Body of pancreas (tissue), 4 donors: Measurements from ENCODE around the gene SGSH. TPM values are rescaled to one million over a fixed set of nuclear protein-coding genes. Genes with fewer than 3 reads are reported as not detected.

Experiments used
- ATAC-seq: fragments of 150-250 bp; one replicate; pipeline ENCODE4 v1.9.1; 2016
- DNase-seq, 4 donors: peaks; one replicate each; pipeline ENCODE4 v3.0.0-alpha.2; 2019
- H3K27ac ChIP-seq, 4 donors: fragments of 200-600 bp; sonication (generic); 1 replicate in 3 of 4; 2 replicates in 1 of 4; pipeline versions ENCODE4 v1.5.1 to v1.6.1; 2016 to 2019; ENCODE audit warnings: mild to moderate bottlenecking in 1 of 4, mixed read lengths in 1 of 4, moderate library complexity in 1 of 4
- H3K27me3 ChIP-seq, 2 donors: fragments of 200-600 bp; sonication (generic); one replicate each; pipeline ENCODE4 v1.6.0; 2016; ENCODE audit warnings: mild to moderate bottlenecking in 1 of 2
- H3K36me3 ChIP-seq, 2 donors: fragments of 200-600 bp; sonication (generic); replicated peaks in 1 of 2; 2 replicates each; pipeline ENCODE4 v1.5.1; 2016; ENCODE audit warnings: low read depth in 2 of 2; ENCODE audit not compliant: insufficient read depth in 1 of 2
- H3K4me1 ChIP-seq: fragments of 200-600 bp; sonication (generic); one replicate; pipeline ENCODE4 v1.6.0; 2016
- H3K4me3 ChIP-seq, 2 donors: fragments of 200-600 bp; sonication (generic); 1 replicate in 1 of 2; 2 replicates in 1 of 2; pipeline ENCODE4 v1.5.1; 2016 to 2019
- H3K9me3 ChIP-seq, 3 donors: fragments of 200-600 bp; sonication (generic); 1 replicate in 2 of 3; 2 replicates in 1 of 3; pipeline ENCODE4 v1.5.1; 2016
- POLR2A ChIP-seq, 3 donors: fragments of 450-650 bp; IDR thresholded peaks; one replicate each; pipeline ENCODE4 v1.6.1; 2016; ENCODE audit warnings: antibody characterized with exemption in 3 of 3, mild to moderate bottlenecking in 2 of 3
- WGBS, 2 donors: methylation state at CpG; one replicate each; pipeline ENCODE4 v1.1.5; 2017; 5-methylcytosine and 5-hydroxymethylcytosine counted together
- intact Hi-C: fragments of 100-400 bp; cut with DNase I; formaldehyde crosslinking; loops from one replicate; pipeline ENCODE4 v1.15.1; 2023
- total RNA-seq, 2 donors: library from RNA; depleted of rRNA; stranded (reverse); fragments of >200 nt; gene quantifications; one replicate each; pipeline ENCODE4 v1.1.0, GENCODE V29; 2016
- TF ChIP-seq, protein P1 (sequence below), 7 experiments: fragments of 450-650 bp in 4 of 7; fragments of 200-600 bp in 3 of 7; sonication (generic) in 3 of 7; IDR thresholded peaks; one replicate each; pipeline ENCODE4 v1.5.1; 2016 to 2019; ENCODE audit warnings: antibody characterized with exemption in 7 of 7

Gene SGSH
- total RNA-seq, 2 donors from 2014 or later, result 29.6 to 42.8 TPM

DNA sequence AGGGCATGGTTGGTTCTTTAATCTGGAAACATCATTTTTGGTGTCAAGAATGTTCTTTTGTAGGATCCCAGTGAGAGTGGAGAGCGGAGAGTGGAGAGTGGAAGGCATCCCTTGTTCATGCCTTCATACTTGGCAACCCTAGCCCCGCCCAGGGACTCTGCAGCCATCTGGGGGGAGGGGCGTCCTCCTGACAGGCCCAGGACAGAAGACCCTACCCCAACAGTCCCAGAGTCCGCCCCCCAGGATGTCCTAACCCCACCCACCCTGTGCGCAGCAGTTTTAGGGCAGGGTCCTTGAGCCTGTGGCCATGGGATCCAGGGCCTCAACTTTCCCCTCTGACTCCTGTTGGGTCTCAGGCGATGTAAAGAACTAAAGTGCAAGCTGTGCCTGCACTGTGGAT, 4.5 kb upstream of the SGSH start:
- intact Hi-C loops, result no loop called here
- no peak overlapping the region for H3K27ac ChIP-seq
- ATAC-seq (no peak), DNase-seq (no peak)
- H3K9me3 ChIP-seq, result no peaks in the 10 kb centered on the region
- peaks cover 0 to 1% of the 10 kb centered on the region in 2 donors for H3K36me3 ChIP-seq
- H3K4me1 ChIP-seq, result peaks cover 10% of the 10 kb centered on the region
- TF ChIP-seq, protein P1, sequence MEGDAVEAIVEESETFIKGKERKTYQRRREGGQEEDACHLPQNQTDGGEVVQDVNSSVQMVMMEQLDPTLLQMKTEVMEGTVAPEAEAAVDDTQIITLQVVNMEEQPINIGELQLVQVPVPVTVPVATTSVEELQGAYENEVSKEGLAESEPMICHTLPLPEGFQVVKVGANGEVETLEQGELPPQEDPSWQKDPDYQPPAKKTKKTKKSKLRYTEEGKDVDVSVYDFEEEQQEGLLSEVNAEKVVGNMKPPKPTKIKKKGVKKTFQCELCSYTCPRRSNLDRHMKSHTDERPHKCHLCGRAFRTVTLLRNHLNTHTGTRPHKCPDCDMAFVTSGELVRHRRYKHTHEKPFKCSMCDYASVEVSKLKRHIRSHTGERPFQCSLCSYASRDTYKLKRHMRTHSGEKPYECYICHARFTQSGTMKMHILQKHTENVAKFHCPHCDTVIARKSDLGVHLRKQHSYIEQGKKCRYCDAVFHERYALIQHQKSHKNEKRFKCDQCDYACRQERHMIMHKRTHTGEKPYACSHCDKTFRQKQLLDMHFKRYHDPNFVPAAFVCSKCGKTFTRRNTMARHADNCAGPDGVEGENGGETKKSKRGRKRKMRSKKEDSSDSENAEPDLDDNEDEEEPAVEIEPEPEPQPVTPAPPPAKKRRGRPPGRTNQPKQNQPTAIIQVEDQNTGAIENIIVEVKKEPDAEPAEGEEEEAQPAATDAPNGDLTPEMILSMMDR (IDR thresholded peaks at IDR 0.05), result no peak
- no peak for TF ChIP-seq POLR2A (IDR thresholded peaks at IDR 0.05)
- H3K4me3 ChIP-seq, result no peak overlapping the region
- no peaks in the 10 kb centered on the region for H3K27me3 ChIP-seq
- WGBS, 2 donors, result 75 to 88% methylated on average over 5 to 6 of the region's 6 CpGs

DNA sequence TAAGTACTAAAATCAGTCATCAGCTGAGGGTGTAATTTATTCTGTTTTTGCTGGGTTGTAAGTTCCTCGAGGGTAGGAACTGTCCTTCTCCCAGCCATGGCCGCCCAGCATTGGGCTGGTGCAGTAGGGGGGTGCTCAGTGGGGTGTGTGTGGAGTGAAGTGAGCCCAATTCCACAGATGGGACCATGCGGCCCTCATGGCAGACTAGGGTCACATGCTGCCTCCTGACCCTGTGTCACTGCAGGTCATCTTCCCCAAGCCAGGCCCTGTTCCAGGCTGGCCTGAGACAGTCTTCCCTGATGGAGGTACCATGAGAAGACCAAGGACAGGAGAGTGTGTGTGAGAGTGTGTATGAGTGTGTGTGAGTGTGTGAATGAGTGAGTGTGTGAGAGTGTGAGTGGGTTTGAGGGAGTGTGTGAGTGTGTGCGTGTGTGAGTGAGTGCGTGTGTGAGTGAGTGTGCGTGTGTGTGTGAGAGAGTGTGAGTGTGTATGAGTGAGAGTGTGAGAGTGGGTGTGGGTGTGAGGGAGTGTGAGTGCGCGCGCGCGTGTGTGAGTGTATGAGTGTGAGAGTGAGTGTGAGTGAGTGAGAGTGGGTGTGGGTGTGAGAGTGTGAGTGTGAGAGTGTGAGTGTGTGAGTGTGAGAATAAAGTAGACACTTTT, 3.8 kb upstream of the SGSH start:
- Histone ChIP-seq H3K27ac (no peak overlapping the region), H3K4me1 (peaks cover 17% of the 10 kb centered on the region), H3K27me3 (no peaks in the 10 kb centered on the region), H3K36me3 (peaks cover 0 to 1% of the 10 kb centered on the region in 2 donors), H3K9me3 (no peaks in the 10 kb centered on the region), H3K4me3 (no peak overlapping the region)
- WGBS, 2 donors, result 94 to 95% methylated on average over 11 of the region's 11 CpGs
- intact Hi-C loops, result no loop called here
- DNase-seq (no peak), ATAC-seq (no peak)
- TF ChIP-seq, protein P1 (IDR thresholded peaks at IDR 0.05), result no peak
- no peak for TF ChIP-seq POLR2A (IDR thresholded peaks at IDR 0.05)

DNA sequence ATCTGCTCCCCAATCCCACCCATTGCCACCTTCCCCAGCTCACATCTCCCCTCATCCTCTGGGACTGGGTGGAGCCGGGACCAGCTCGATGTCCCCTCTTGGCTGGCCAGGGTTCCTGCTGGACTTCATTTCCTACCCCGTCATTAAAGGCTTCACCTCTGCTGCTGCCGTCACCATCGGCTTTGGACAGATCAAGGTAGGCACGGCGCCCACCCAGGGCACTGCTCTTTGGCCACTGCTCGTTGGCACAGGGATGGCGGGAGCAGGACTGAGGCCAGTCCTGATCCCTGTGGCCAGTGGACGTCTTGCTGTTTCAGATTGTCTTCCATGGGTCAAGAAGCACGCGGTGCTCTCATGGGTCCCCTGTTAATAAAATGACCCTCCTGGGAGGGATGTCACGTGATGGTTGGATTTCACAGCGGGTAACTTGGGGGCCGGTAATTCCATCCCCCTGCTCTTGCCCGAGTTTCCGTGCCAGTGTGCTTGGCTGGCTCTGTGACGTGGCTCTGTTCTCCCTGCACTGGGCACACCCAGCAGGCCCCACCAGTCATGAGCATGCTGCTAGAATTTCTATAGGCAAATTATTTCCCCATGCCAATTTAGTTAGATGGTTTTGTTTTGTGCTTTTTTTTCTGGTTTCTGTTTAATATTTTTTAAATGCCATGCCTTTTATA, 3.1 kb upstream of the SGSH start:
- ATAC-seq, result no peak
- H3K4me3 ChIP-seq, result no peak overlapping the region
- DNase-seq, result no peak
- H3K36me3 ChIP-seq, result peaks cover 0 to 1% of the 10 kb centered on the region in 2 donors
- WGBS, 2 donors, result 88 to 90% methylated on average over 16 to 18 of the region's 18 CpGs
- H3K27me3 ChIP-seq, result no peaks in the 10 kb centered on the region
- H3K27ac ChIP-seq, result no peak overlapping the region
- H3K4me1 ChIP-seq, result peaks cover 24% of the 10 kb centered on the region
- no peak for TF ChIP-seq POLR2A (IDR thresholded peaks at IDR 0.05)
- TF ChIP-seq, protein P1 (IDR thresholded peaks at IDR 0.05), result no peak
- H3K9me3 ChIP-seq, result no peaks in the 10 kb centered on the region
- intact Hi-C loops, result no loop called here

- intact Hi-C loops, result no loop called here
- ATAC-seq (no peak), DNase-seq (no peak)
- Histone ChIP-seq H3K27ac (no peak overlapping the region), H3K27me3 (no peaks in the 10 kb centered on the region), H3K4me3 (no peak overlapping the region), H3K36me3 (peaks cover 0 to 1% of the 10 kb centered on the region in 2 donors), H3K4me1 (peaks cover 31% of the 10 kb centered on the region), H3K9me3 (no peaks in the 10 kb centered on the region)
- TF ChIP-seq, protein P1 (IDR thresholded peaks at IDR 0.05), result no peak
- WGBS, 2 donors, result 88 to 91% methylated on average over 17 to 18 of the region's 18 CpGs
Measured at GRCh38 chr17:80222376-80223141, 2.4 kb upstream of the SGSH start.
